Endodermal cell (in vitro differentiated cells): ENCODE results near the gene PLAAT1. TPM values are rescaled to one million over a fixed set of nuclear protein-coding genes. Genes with fewer than 3 reads are reported as not detected.

Experiments
- DNase-seq: peaks from one replicate; pipeline ENCODE4 v3.0.0-alpha.2; 2017
- H3K27ac ChIP-seq: 2 replicates; pipeline ENCODE4 v1.5.1; 2013; ENCODE audit warnings: mild to moderate bottlenecking, low read depth, low read length, moderate library complexity
- H3K27me3 ChIP-seq: 2 replicates; pipeline ENCODE4 v1.6.1; 2013; ENCODE audit warnings: mild to moderate bottlenecking, low read length, moderate library complexity; ENCODE audit not compliant: insufficient read depth, control insufficient read depth, poor library complexity, severe bottlenecking
- H3K36me3 ChIP-seq: 2 replicates; pipeline ENCODE4 v1.7.0; 2013; ENCODE audit warnings: mild to moderate bottlenecking, low read length, moderate library complexity; ENCODE audit not compliant: control insufficient read depth, insufficient read depth
- H3K4me1 ChIP-seq: one replicate; pipeline ENCODE4 v1.7.0; 2013; ENCODE audit warnings: low read length; ENCODE audit not compliant: control insufficient read depth, insufficient read depth
- H3K4me3 ChIP-seq: 2 replicates; pipeline ENCODE4 v1.5.1; 2013; ENCODE audit warnings: mild to moderate bottlenecking, low read length, moderate library complexity
- H3K9ac ChIP-seq: 2 replicates; pipeline ENCODE4 v1.6.1; 2013; ENCODE audit warnings: mild to moderate bottlenecking, low read length, moderate library complexity; ENCODE audit not compliant: poor library complexity, severe bottlenecking; ENCODE audit errors: extremely low read depth
- H3K9me3 ChIP-seq: 2 replicates; pipeline ENCODE4 v1.6.1; 2013; ENCODE audit warnings: mild to moderate bottlenecking, low read length, moderate library complexity; ENCODE audit not compliant: control insufficient read depth
- H3K27ac Mint-ChIP-seq: 2 replicates; pipeline ENCODE4 v1.8.0; 2020; ENCODE audit warnings: mixed read lengths
- H3K27me3 Mint-ChIP-seq: 2 replicates; pipeline ENCODE4 v1.8.0; 2021; ENCODE audit warnings: mild to moderate bottlenecking, mixed read lengths; ENCODE audit not compliant: insufficient read depth
- H3K36me3 Mint-ChIP-seq: 2 replicates; pipeline ENCODE4 v1.8.0; 2020; ENCODE audit warnings: low read depth, mixed read lengths
- H3K4me1 Mint-ChIP-seq: 2 replicates; pipeline ENCODE4 v1.8.0; 2020; ENCODE audit warnings: mixed read lengths
- H3K4me3 Mint-ChIP-seq: 2 replicates; pipeline ENCODE4 v1.8.0; 2020; ENCODE audit warnings: mild to moderate bottlenecking, moderate library complexity, mixed read lengths
- H3K9me3 Mint-ChIP-seq: 2 replicates; pipeline ENCODE4 v1.8.0; 2020; ENCODE audit warnings: mild to moderate bottlenecking, mixed read lengths
- WGBS, 2 experiments: methylation state at CpG; one replicate each; pipeline versions ENCODE4 v1.1.5 to v1.1.7; 2013; ENCODE audit warnings: missing lambda C conversion rate in 2 of 2, mixed read lengths in 1 of 2; ENCODE audit not compliant: insufficient coverage in 1 of 2, insufficient read length in 1 of 2; 5-methylcytosine and 5-hydroxymethylcytosine counted together
- total RNA-seq, 2 donors: library from RNA; stranded (reverse); fragmentation: NEBNext Ultra II Directional in 1 of 2; extraction: Animal tissue kit (Norgen Biotek cat#: 25700) in 1 of 2; gene quantifications; 2 replicates in 1 of 2; 3 replicates in 1 of 2; pipeline ENCODE4 v1.2.1, GENCODE V29; 2021
- TF ChIP-seq, protein P1 (sequence below): fragments of 200-600 bp; sonication (generic); conservative IDR thresholded peaks from 2 replicates; pipeline ENCODE4 v1.5.0; 2021; ENCODE audit warnings: antibody characterized with exemption, mild to moderate bottlenecking

Gene PLAAT1
- total RNA-seq, 2 donors from 2014 or later: 3.1 to 4.9 TPM

GRCh38 chr3:193313061-193313958 lies 72.3 kb downstream of the PLAAT1 start:
- Histone ChIP-seq H3K4me1 (peaks cover 3% of the 10 kb centered on the region), H3K27me3 (no peaks in the 10 kb centered on the region), H3K9me3 (no peaks in the 10 kb centered on the region), H3K9ac (no peak overlapping the region), H3K36me3 (no peaks in the 10 kb centered on the region), H3K27ac (no peak overlapping the region), H3K4me3 (no peak overlapping the region)
- no peak overlapping the region for H3K27ac Mint-ChIP-seq
- DNase-seq: no peak
- no peaks in the 10 kb centered on the region for H3K9me3 Mint-ChIP-seq
- WGBS, 2 experiments: 87 to 96% methylated on average over 3 of the region's 3 CpGs
- no peak overlapping the region for H3K4me3 Mint-ChIP-seq
- TF ChIP-seq, protein P1, sequence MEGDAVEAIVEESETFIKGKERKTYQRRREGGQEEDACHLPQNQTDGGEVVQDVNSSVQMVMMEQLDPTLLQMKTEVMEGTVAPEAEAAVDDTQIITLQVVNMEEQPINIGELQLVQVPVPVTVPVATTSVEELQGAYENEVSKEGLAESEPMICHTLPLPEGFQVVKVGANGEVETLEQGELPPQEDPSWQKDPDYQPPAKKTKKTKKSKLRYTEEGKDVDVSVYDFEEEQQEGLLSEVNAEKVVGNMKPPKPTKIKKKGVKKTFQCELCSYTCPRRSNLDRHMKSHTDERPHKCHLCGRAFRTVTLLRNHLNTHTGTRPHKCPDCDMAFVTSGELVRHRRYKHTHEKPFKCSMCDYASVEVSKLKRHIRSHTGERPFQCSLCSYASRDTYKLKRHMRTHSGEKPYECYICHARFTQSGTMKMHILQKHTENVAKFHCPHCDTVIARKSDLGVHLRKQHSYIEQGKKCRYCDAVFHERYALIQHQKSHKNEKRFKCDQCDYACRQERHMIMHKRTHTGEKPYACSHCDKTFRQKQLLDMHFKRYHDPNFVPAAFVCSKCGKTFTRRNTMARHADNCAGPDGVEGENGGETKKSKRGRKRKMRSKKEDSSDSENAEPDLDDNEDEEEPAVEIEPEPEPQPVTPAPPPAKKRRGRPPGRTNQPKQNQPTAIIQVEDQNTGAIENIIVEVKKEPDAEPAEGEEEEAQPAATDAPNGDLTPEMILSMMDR: no peak
- H3K4me1 Mint-ChIP-seq: peaks cover 6% of the 10 kb centered on the region
- no peaks in the 10 kb centered on the region for H3K36me3 Mint-ChIP-seq
- no peaks in the 10 kb centered on the region for H3K27me3 Mint-ChIP-seq

DNA sequence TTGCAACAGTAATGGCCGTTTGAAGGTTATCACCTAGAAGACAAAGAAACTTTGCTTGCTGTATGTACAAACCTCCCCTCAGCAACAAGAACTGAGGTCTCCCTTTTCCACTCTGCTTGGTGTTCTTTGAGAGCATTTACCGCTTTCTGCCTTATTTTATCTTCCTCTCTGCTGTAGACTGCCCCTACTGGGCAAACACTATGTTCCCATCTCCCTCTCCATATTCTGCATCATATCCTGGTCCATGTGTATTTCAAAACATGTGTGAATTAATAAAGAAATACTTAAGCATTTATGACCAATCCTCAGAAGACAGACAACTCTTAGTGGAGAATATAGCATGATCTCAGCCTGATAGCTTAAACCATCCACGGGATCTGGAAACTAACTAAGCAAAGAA lies 73.1 kb downstream of the PLAAT1 start:
- Histone ChIP-seq H3K27ac (no peak overlapping the region), H3K9me3 (no peaks in the 10 kb centered on the region), H3K27me3 (no peaks in the 10 kb centered on the region), H3K36me3 (no peaks in the 10 kb centered on the region), H3K9ac (no peak overlapping the region), H3K4me3 (no peak overlapping the region), H3K4me1 (peaks cover 3% of the 10 kb centered on the region)
- Mint-ChIP-seq H3K4me1 (peaks cover 6% of the 10 kb centered on the region), H3K9me3 (no peaks in the 10 kb centered on the region), H3K4me3 (no peak overlapping the region), H3K27me3 (no peaks in the 10 kb centered on the region), H3K36me3 (no peaks in the 10 kb centered on the region), H3K27ac (no peak overlapping the region)
- no peak for DNase-seq
- WGBS, 2 experiments: 87 to 95% methylated on average over 3 of the region's 3 CpGs
- TF ChIP-seq, protein P1: peak; percentile 69

DNA sequence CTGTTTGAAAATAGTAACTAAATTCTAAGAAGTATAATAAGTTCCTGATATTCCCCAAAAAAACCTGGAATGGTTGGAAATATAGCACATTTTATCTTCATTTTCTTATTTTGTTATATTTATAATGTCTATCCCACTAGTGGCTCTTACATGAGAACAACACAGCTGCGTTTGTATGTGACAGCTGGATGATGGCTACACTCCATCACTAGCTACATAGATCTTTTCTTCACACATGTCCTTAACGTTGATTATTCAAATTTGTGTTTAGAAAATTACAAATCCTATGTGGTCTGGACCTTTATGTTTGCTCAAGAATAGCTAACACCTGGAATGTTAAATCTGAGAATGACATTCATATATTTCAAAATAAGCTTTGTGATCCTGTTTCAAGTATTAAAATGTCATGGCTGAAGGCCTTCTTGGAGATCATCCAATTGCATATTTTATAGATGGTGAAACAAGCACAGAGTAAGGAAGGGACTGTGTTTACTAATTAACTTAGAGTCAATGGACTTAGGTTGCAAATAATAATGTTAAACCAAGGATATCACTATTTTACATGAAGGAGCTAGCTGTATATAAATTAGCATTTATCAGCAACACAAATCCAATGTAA lies 76.8 kb downstream of the PLAAT1 start:
- Mint-ChIP-seq H3K36me3 (no peaks in the 10 kb centered on the region), H3K9me3 (no peaks in the 10 kb centered on the region), H3K27me3 (no peaks in the 10 kb centered on the region), H3K27ac (no peak overlapping the region), H3K4me3 (no peak overlapping the region), H3K4me1 (peaks cover 4% of the 10 kb centered on the region)
- TF ChIP-seq, protein P1: no peak
- Histone ChIP-seq H3K9ac (no peak overlapping the region), H3K27ac (no peak overlapping the region), H3K36me3 (no peaks in the 10 kb centered on the region), H3K4me1 (peaks cover 3% of the 10 kb centered on the region), H3K27me3 (no peaks in the 10 kb centered on the region), H3K9me3 (no peaks in the 10 kb centered on the region), H3K4me3 (no peak overlapping the region)
- WGBS, 2 experiments: 90 to 100% methylated on average over 1 to 2 of the region's 2 CpGs
- DNase-seq: no peak

Other genes with a start within 250 kb of the PLAAT1 start
- gene ATP13A5, start 137.5 kb downstream of the PLAAT1 start, total RNA-seq: under 1 TPM in 1 of 2 donors, not detected in 1; 0.59 TPM